Panc1 (cell line): ENCODE results near the gene SNAP25. TPM values are rescaled to one million over a fixed set of nuclear protein-coding genes. Genes with fewer than 3 reads are reported as not detected.

Experiments
- ATAC-seq: fragments of 200-7000 bp; cut with Tn5 transposase; 2 replicates; pipeline ENCODE4 v1.9.1; 2020; ENCODE audit warnings: mild to moderate bottlenecking, moderate library complexity
- BruUV-seq: library from RNA; stranded (reverse); fragments of 400-500 nt; replicated peaks from 2 replicates; lab custom pipeline; 2021; lab: Mats Ljungman, UMichigan
- CTCF ChIA-PET: fragments of 300-600 bp; sonication (Branson Sonifier 250); formaldehyde crosslinking; loops from one replicate; lab custom pipeline; 2022; ENCODE audit warnings: antibody characterized with exemption; lab: Charles Lee
- POLR2A ChIA-PET: fragments of 300-600 bp; sonication (Branson Sonifier 250); formaldehyde crosslinking; loops from one replicate; lab custom pipeline; 2022; ENCODE audit warnings: antibody characterized with exemption; lab: Charles Lee
- DNase-seq: peaks from one replicate; pipeline ENCODE4 v3.0.0-alpha.2; 2010; ENCODE audit warnings: low read depth, low spot score
- H3K27ac ChIP-seq: 2 replicates; pipeline ENCODE4 v1.5.1; 2011; ENCODE audit warnings: mild to moderate bottlenecking, low read length, inconsistent platforms
- H3K27me3 ChIP-seq: fragments of 200-500 bp; sonication (Bioruptor generic); 2 replicates; pipeline ENCODE4 v1.6.0; 2014; ENCODE audit warnings: low read length, inconsistent platforms; ENCODE audit not compliant: control insufficient read depth, insufficient read depth
- H3K36me3 ChIP-seq: fragments of 200-500 bp; sonication (Bioruptor generic); 2 replicates; pipeline ENCODE4 v1.5.1; 2014; ENCODE audit warnings: inconsistent platforms, mild to moderate bottlenecking, low read length, moderate library complexity; ENCODE audit not compliant: control insufficient read depth, insufficient read depth
- H3K4me1 ChIP-seq: 2 replicates; pipeline ENCODE4 v1.5.1; 2011; ENCODE audit warnings: inconsistent platforms, mild to moderate bottlenecking, low read length, moderate library complexity; ENCODE audit not compliant: control insufficient read depth, insufficient read depth
- H3K4me3 ChIP-seq, 2 experiments: 2 replicates each; pipeline ENCODE4 v1.5.1; 2011 to 2012; ENCODE audit warnings: low read depth in 2 of 2, low read length in 2 of 2, mild to moderate bottlenecking in 2 of 2, inconsistent platforms in 1 of 2, moderate library complexity in 1 of 2
- H3K9me3 ChIP-seq: fragments of 200-500 bp; sonication (Bioruptor generic); 2 replicates; pipeline ENCODE4 v1.5.1; 2014; ENCODE audit warnings: low read depth, mild to moderate bottlenecking, inconsistent platforms, low read length, moderate library complexity; ENCODE audit not compliant: control insufficient read depth, insufficient read depth
- POLR2AphosphoS5 ChIP-seq: IDR thresholded peaks from 2 replicates; pipeline ENCODE4 v1.6.1; 2012; ENCODE audit warnings: mild to moderate bottlenecking, low read depth, low read length, moderate library complexity
- SIN3A ChIP-seq: IDR thresholded peaks from 2 replicates; pipeline ENCODE4 v1.6.1; 2012; ENCODE audit warnings: low read depth, mild to moderate bottlenecking, low read length, moderate library complexity, borderline replicate concordance; ENCODE audit not compliant: insufficient read depth
- TCF7L2 ChIP-seq: IDR thresholded peaks from 2 replicates; pipeline ENCODE4 v1.6.1; 2011; ENCODE audit warnings: mild to moderate bottlenecking, low read depth, low read length, inconsistent platforms
- in situ Hi-C: cut with HindIII; loops from 2 replicates; pipeline ENCODE4 v1.10.0; 2016; ENCODE audit warnings: low sequenced_read_pairs, low pct_unique_long_range_greater_than_20kb
- intact Hi-C: fragments of 100-400 bp; cut with micrococcal nuclease; formaldehyde crosslinking; loops from one replicate; pipeline ENCODE4 v1.10.0; 2022; ENCODE audit not compliant: unreplicated experiment
- total RNA-seq: library from RNA; stranded (reverse); gene quantifications from one replicate; pipeline ENCODE4 v1.2.1, GENCODE V29; 2021; ENCODE audit not compliant: unreplicated experiment
- TF ChIP-seq, protein P1 (sequence below): fragments of 450-650 bp; IDR thresholded peaks from 2 replicates; pipeline ENCODE4 v1.5.1; 2017; ENCODE audit warnings: mild to moderate bottlenecking
- TF ChIP-seq, protein P2 (sequence below), 2 experiments: IDR thresholded peaks; 2 replicates each; pipeline ENCODE4 v1.6.1; 2011 to 2012; ENCODE audit warnings: low read depth in 2 of 2, control low read depth in 1 of 2, low read length in 1 of 2, mild to moderate bottlenecking in 1 of 2, moderate library complexity in 1 of 2; ENCODE audit not compliant: insufficient read depth in 1 of 2

The SNAP25 gene
- total RNA-seq, 1 experiment from 2014 or later = 0.69 TPM

DNA sequence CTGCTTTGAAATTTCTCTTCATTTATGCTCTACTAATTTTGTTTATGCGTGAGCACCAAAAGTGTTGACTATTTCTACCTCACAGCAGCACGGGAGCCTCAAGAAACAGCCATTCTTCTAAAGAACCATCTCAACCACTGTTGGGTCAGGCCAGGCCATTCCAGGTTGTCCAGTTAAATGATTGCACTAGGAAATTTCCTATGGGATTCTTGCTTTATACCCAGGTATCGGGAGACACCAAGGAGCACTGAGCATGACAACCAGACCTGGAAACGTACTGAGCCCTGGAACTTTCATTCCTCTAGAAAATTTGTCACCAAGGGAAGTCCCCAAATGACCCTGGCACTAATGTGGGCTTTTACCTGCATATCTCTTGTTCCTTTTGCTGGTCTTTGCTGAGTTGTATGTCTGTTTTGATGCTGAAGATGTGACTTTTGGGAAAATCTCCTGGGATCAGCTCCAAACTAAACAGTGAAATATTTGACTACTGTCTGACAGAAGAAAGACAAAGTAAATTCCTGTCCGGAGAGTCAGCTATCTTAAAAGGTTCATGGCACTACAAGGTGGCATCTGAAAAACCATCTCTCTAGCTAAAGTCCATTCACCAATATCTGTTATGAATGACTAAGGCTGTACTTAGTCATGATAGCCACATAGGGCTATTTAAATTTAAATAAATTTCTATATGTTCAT is 70.5 kb downstream of the SNAP25 start:
- no TSS peak for BruUV-seq
- Histone ChIP-seq H3K36me3 (no peaks in the 10 kb centered on the region), H3K27me3 (no peaks in the 10 kb centered on the region), H3K4me1 (no peaks in the 10 kb centered on the region), H3K9me3 (no peaks in the 10 kb centered on the region), H3K27ac (no peak overlapping the region), H3K4me3 (no peak overlapping the region)
- TF ChIP-seq, protein P1, sequence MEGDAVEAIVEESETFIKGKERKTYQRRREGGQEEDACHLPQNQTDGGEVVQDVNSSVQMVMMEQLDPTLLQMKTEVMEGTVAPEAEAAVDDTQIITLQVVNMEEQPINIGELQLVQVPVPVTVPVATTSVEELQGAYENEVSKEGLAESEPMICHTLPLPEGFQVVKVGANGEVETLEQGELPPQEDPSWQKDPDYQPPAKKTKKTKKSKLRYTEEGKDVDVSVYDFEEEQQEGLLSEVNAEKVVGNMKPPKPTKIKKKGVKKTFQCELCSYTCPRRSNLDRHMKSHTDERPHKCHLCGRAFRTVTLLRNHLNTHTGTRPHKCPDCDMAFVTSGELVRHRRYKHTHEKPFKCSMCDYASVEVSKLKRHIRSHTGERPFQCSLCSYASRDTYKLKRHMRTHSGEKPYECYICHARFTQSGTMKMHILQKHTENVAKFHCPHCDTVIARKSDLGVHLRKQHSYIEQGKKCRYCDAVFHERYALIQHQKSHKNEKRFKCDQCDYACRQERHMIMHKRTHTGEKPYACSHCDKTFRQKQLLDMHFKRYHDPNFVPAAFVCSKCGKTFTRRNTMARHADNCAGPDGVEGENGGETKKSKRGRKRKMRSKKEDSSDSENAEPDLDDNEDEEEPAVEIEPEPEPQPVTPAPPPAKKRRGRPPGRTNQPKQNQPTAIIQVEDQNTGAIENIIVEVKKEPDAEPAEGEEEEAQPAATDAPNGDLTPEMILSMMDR = no peak
- DNase-seq = no peak
- POLR2A ChIA-PET = interaction anchor here (0.6 kb wide), 1 partner anchor 128 kb away, joined by 4 read pairs; no protein-coding TSS in a partner anchor
- CTCF ChIA-PET = no interaction called here
- ATAC-seq = no peak
- in situ Hi-C loops = no loop called here
- intact Hi-C loops = no loop called here

DNA sequence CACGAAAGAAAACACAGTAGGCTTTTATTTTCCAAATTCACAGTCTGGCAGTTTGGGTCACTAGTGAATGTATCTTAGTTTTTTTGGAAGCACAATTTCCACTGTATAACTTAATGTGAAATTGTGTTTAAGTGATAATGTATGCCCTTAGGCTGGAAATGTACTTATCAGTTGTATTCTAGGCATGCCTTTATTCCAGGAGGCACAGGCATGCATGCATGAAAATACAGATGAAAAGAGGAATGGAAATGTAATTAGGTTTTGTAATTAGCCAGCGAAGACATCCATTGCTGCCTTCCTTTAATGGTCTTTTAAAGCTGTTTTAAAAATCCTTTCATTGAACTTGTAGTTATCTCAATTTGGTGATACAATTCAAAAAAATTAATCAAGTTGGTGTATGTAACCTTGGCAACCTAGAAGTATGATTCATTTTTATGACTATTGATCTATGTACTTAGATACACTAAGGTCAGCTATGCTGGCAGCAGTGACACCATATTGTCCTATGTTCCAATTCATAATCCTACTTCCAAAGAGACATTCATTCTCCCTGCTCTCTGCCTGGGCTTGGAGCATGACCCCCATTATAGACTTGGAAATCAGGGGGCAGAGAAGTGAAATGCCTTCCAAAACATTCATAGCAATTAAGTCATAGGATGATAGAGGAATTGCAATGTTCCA is 73.1 kb downstream of the SNAP25 start:
- Histone ChIP-seq H3K4me1 (no peaks in the 10 kb centered on the region), H3K4me3 (no peak overlapping the region), H3K27me3 (no peaks in the 10 kb centered on the region), H3K9me3 (no peaks in the 10 kb centered on the region), H3K36me3 (no peaks in the 10 kb centered on the region), H3K27ac (no peak overlapping the region)
- CTCF ChIA-PET = no interaction called here
- ATAC-seq = no peak
- TF ChIP-seq, protein P2, sequence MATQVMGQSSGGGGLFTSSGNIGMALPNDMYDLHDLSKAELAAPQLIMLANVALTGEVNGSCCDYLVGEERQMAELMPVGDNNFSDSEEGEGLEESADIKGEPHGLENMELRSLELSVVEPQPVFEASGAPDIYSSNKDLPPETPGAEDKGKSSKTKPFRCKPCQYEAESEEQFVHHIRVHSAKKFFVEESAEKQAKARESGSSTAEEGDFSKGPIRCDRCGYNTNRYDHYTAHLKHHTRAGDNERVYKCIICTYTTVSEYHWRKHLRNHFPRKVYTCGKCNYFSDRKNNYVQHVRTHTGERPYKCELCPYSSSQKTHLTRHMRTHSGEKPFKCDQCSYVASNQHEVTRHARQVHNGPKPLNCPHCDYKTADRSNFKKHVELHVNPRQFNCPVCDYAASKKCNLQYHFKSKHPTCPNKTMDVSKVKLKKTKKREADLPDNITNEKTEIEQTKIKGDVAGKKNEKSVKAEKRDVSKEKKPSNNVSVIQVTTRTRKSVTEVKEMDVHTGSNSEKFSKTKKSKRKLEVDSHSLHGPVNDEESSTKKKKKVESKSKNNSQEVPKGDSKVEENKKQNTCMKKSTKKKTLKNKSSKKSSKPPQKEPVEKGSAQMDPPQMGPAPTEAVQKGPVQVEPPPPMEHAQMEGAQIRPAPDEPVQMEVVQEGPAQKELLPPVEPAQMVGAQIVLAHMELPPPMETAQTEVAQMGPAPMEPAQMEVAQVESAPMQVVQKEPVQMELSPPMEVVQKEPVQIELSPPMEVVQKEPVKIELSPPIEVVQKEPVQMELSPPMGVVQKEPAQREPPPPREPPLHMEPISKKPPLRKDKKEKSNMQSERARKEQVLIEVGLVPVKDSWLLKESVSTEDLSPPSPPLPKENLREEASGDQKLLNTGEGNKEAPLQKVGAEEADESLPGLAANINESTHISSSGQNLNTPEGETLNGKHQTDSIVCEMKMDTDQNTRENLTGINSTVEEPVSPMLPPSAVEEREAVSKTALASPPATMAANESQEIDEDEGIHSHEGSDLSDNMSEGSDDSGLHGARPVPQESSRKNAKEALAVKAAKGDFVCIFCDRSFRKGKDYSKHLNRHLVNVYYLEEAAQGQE (IDR thresholded peaks at IDR 0.05; ENCODE audit: insufficient read depth in 1 of 2, low read depth in 2 of 2, low read length in 1 of 2) = no peak
- TF ChIP-seq SIN3A (no peak), TCF7L2 (no peak), POLR2AphosphoS5 (no peak)
- TF ChIP-seq, protein P1 = no peak
- no TSS peak for BruUV-seq
- POLR2A ChIA-PET = no interaction called here
- in situ Hi-C loops = no loop called here
- intact Hi-C loops = no loop called here
- DNase-seq = no peak
